GM19467 (cell line): ENCODE results near the gene LAMTOR4.
"Not testable (repeated sequence)": the region's sequence is repeated elsewhere in the genome, so short reads cannot be mapped to it uniquely, and the experiment has no call there.

Experiments used
- ATAC-seq: cut with Tn5 transposase; IDR thresholded peaks from one replicate; pipeline ENCODE4 v1.9.1; 2021; ENCODE audit warnings: mild to moderate bottlenecking, moderate library complexity; ENCODE audit not compliant: unreplicated experiment

The LAMTOR4 gene

GRCh38 chr7:100169147-100169850 is 20.6 kb downstream of the LAMTOR4 start:
- ATAC-seq = no peak

GRCh38 chr7:100170101-100170897 is 21.6 kb downstream of the LAMTOR4 start:
- ATAC-seq = no peak

DNA sequence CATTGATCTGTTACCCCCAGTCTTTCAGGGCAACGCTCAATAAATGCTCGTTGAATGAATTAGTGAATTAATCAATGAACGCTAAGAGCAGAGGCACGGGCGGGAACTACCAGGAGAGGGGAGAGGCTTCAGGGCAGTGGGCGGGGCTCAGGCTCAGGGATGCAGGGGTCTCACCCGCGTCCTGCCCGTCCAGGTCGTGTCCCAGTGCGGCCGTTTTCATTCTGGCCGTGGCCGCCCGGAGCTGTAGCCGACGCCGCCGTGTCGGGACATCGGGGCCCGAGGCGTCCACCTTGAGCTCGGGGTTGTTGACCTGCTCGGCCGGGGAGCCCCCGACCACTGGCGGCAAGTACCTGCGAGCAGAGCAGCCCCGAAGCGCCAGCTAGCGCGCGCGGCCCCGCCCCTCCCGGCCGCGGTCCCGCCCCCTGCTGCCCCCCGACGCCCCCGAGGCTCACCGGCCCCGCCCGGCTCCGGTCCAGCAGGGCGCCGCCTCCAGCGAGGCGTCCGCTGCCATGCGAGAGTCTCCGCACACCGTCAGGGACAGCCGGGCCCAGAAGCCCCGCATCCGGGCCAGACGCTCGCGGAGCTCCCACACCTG is 22.5 kb downstream of the LAMTOR4 start:
- no peak for ATAC-seq

GRCh38 chr7:100171840-100172239 is 23.1 kb downstream of the LAMTOR4 start:
- no peak for ATAC-seq

DNA sequence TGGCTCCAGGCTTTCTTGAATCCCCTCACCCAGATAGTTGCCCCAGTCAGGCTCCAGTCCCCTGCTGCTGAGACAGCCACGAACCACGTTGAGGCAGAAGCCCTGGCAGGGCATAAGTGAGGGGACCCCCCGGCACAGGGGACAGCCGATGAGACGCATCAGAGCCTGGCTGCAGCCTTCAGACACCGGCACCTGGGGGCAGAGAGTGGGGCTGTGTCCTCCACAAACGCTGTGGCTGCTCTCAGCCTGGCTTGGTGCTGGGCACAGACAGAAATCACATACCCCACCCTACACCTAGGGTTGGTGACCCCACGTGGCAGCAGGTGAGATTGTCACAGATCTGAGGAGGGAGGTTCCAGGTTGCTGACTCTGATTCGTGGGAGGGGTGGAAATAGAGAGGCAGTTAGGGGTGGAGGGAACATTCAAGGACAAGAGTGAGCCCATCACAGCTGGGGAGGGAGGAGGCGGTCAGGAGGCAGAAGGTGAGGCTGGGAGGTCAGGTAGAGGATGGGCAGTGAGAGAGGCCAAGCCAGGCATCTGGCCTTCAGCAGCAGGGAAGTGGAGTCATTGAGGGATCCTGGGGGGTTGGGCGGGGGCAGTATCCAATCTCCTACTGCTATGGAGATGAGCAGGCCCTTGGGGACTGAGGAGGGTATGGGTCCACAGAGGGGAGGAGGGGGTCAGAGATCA is 25.2 kb downstream of the LAMTOR4 start:
- no peak for ATAC-seq

DNA sequence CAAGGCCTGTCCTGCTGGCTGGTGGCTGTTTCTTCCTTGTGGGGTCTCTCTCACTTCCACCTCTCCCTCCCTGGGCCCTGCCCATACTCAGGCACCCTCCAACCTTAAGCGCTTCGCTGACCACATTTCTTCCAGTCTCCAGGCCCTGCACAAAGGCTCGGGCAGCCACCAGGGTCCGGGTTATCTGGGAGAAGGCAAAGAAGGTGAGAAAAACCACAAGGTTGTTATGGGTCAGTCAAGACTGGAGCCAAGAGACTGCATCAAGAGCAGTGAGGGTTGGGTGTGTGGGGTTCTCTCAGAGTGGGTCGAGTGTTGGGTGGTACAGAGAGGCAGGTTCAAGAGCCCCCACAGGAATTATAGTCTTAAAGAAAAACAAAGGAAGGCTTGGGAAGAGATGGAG is 25.9 kb downstream of the LAMTOR4 start:
- no peak for ATAC-seq

DNA sequence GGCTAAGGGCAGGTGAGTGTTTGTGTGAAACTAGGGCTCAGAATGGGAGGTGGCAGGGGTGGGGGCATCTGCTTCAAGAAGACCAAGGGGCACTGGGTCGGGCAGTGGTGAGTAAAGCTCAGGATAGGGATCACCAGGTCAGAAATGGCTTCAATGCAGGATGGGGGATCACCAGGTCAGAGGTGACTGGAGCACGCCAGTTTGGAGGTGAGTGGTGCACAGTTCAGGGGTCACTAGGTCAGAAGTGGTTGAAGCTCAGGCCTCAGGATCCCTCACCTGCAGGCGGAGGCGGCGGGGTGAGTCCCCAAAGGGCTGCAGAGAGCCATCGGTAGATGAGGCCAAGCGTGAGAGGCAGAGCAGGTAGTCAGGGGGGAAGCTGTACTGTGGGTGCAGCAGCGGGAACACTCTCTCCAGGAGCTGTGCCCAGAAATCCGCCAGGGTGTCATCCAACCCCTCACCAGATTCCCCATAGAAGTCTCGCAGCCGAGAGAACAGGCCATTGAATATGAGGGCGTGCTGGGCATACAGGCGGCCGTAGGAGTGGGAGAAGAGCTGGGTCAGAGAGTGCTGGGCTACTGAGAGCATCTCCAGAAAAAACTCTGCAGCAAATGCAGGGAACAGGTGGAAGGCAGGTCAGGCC is 26.7 kb downstream of the LAMTOR4 start:
- no peak for ATAC-seq

DNA sequence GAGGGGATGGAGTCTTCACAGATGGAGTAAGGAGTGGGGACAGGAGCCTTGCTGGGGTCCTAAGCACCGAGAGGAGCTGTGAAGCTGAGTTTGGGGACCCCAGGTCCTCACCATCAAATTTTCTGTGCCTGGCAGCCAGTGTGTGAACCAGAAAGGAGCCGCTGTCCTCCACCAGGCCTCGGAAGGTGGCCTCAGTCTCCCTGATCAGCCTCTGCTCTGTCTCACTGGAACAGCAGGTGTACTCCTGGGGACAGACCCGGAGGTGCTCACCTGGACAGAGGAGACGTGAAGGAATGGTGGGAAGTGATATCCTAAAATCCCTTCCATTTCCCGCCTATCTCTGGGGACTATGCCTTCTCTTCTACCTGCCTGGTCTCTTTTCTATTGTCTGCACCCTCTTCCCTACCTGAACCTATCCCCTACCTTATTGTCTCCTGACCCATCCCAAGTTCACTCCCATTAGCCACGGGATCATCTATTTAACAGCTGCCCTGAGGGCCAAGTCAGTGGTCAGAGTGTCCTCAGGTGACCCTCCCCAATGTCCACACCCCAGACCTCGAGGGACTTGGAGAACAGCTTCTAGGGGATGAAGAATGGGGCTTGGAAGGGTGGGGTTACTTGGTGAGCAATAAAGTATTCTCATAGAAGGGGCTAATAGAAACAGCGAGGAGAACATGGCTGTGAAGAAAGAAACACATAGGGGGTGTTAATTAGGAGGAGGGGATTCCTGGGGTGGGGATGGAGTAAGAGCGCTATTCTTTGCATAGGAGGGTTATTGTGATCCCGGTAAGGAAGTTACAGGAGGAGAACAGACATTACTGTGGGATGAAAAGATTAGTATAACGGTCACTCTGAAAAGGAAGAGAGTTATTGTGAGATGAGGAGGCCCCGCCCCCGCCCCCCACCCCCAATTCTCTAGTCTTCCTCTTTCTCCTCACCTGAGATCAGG is 27.7 kb downstream of the LAMTOR4 start:
- ATAC-seq = no peak

DNA sequence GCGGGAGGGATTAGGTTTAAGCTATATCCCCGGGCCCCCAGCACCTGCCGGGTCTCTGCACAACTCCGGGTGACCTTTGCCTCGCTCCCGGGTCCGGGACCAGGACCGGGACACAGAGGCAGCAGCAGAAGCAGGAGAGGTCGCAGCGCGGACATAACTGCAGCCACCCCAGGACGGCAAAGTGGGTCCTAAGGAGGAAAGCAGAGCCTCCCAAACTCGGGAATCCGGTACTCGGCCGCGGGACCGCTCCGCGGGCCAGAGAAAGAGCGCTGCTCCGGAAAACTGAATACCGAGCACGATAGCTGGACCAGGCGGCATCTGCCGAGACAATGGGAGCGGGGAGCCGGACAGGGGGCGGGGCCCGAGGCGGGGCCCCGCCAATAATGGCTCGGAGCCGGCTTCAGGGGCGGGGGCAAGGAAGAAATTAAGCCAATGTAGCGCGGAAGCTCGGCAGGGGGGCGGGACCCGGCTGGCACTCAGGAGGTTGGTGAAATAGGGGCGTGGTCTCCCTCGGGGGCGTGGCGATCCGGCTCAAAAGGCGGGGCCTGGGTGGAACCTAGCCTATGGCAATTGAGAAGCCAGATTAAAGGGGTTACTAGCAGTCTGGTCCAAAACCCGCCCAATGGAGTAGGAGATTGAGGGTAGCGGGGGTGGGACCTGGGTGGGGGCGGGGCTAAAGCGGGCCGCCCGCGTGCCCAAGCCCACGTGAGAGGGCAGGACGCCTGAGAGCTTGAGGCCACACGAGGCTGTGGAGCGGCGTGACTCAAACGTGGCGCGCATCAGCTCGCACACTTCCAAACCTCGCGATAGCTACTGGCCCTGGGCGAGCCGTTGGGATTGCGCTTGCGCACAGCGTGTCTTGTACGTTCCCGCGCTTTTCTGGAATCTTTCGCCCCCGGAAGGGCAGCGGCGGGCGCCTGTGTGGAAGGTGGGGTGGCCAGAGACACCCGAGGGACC is 28.6 kb downstream of the LAMTOR4 start, which contains the start of the genes GPC2 and STAG3:
GPC2 (minus strand) TSS at position 337 of the 957 bp plus-strand sequence; CDS start at position 155, 182 bp downstream.
STAG3 (plus strand) TSS at position 874 of the 957 bp plus-strand sequence. CDS start 2,639 bp downstream, outside the sequence.
- peak; percentile 84 for ATAC-seq

DNA sequence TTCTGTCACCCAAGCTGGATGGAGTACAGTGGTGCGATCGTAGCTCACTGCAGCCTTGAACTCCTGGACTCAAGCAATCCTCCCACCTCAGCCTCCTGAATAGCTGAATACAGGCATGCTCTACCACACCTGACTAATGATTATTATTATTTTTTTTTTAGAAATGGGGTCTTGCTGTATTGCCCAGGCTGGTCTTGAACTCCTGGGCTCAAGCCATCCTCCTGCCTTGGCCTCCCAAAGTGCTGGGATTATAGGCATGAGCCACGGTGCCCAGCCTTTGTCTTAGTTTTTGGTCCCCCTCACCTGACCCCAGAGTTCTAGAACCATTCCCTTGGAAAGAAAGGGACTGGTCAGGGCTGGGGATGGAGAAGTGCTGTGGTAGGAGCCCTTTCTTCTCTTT is 31.4 kb downstream of the LAMTOR4 start:
- ATAC-seq = not testable (repeated sequence)

- ATAC-seq = not testable (repeated sequence)
Measured at GRCh38 chr7:100182616-100183015, 33.9 kb downstream of the LAMTOR4 start.

DNA sequence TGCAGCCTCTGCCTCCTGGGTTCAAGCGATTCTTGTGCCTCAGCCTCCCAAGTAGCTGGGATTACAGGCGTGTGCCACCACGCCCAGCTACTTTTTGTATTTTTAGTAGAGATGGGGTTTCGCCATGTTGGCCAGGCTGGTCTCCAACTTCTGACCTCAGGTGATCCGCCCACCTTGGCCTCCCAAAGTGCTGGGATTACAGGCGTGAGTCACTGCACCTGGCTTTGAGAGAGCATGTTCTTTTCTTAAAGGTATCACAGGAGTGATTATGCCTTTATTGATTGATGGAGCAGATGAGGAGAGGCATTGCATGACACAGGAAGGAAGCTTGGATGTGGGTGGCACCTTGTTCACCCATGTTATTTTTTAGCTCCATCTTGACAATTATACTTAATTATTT is 34.4 kb downstream of the LAMTOR4 start:
- ATAC-seq = not testable (repeated sequence)

GRCh38 chr7:100185726-100186125 is 37.0 kb downstream of the LAMTOR4 start:
- no peak for ATAC-seq

GRCh38 chr7:100189061-100189460 is 40.3 kb downstream of the LAMTOR4 start:
- ATAC-seq = no peak

DNA sequence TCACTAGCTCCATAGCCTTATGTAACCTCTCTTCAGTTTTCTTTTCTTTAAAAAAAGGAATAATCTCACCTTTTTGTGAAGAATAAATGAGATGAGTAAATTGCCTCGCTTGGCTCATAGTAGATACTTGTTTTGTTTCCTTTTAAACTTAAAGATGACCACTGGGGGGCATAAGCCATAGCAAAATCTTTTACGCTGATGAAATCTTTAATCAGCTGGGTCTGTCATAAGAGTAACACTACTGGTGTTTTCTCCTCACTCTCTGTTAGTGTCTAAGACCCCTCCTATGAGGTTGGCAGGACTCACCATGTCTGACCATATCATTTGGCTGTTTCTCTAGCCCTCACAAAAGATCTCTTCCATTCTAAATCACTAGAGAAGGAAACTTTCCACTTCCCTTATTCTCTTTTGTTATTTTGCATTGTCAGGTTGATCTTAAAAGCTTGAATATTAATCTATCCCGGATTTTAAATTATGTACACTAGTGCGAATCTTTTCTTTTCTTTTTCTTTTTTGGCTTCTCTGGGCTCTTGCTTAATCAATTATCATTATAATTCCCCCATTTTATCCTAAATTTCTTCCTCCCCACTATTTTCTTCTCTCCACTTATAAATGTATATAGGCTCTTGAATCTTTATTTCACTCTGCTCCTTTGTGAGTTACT is 41.5 kb downstream of the LAMTOR4 start:
- no peak for ATAC-seq

DNA sequence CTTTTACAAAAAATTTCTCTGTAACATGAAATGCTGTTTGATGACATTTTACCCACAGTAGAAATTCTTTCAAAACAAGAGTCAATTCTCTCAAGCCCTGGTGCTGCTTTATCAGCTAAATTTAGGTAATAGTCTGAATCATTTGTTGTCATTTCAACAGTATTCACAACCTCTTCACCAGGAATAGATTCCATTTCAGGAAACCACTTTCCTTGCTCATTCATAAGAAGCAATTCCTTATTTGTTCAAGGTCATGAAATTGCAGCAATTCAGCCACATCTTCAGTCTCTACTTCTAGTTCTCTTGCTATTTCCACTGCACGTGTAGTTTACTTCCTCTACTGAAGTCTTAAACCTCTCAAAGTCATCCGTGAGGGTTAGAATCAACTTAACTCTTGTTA is 43.1 kb downstream of the LAMTOR4 start:
- ATAC-seq = no peak

- ATAC-seq = not testable (repeated sequence)
Measured at GRCh38 chr7:100192281-100192862, 43.7 kb downstream of the LAMTOR4 start.
